Measurements from ENCODE around the gene STARD7.
A peak's percentile ranks its signal among the peaks of the same experiment; 100 is the strongest.

DNA sequence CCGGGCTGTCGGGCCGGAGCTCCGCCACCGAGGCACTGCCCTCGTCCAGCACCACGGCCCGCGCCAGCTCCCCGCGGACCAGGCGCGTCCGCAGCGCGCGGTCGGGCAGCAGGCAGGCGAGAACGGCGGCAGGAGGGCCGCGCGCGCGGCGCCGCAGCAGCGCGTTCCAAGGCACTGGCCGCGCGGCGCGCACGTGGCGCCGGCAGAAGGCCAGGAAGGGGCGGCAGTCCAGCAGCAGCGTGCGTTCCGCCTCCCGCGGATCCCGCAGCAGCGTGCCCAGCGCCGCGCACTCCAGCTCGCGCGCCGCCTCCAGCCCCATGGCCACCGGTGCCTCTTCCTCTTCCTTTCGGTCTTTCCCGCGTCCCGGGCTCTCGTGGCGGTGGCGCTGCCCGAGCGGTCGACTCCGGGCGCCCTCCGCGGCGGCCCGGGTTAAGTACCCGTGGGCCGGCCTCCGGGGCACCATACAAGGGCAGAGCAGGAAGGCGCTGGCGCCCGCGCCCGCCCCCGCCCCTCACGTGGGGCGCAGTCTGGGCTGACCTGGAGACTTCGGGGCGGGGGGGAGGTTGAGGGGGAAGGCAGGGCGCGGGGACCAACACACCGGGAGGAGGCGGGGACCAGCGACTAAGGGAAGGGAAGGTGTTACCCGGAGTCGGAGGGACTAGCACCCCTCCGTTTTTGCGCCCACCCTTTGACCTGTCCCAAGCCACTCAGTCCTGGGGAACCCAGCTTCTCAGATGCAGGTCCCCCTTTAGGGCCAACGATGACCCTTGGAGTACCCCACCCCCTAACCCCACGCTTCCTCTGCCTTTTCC, 63.4 kb downstream of the STARD7 start, which contains the start of gene DUSP2:
- TF ChIP-seq, protein P1, sequence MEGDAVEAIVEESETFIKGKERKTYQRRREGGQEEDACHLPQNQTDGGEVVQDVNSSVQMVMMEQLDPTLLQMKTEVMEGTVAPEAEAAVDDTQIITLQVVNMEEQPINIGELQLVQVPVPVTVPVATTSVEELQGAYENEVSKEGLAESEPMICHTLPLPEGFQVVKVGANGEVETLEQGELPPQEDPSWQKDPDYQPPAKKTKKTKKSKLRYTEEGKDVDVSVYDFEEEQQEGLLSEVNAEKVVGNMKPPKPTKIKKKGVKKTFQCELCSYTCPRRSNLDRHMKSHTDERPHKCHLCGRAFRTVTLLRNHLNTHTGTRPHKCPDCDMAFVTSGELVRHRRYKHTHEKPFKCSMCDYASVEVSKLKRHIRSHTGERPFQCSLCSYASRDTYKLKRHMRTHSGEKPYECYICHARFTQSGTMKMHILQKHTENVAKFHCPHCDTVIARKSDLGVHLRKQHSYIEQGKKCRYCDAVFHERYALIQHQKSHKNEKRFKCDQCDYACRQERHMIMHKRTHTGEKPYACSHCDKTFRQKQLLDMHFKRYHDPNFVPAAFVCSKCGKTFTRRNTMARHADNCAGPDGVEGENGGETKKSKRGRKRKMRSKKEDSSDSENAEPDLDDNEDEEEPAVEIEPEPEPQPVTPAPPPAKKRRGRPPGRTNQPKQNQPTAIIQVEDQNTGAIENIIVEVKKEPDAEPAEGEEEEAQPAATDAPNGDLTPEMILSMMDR (IDR thresholded peaks at IDR 0.05) = no peak
- TF ChIP-seq POLR2A (IDR thresholded peaks at IDR 0.05) = peak; percentile 79

Data from right lobe of liver (tissue), 4 donors.